K562 (cell line): ENCODE measurements around the gene FAM120B. TPM values are rescaled to one million over a fixed set of nuclear protein-coding genes. Genes with fewer than 3 reads are reported as not detected.

Source experiments
- ATAC-seq: fragments of 200-7000 bp; cut with Tn5 transposase; 3 replicates; pipeline ENCODE4 v1.9.1; 2020; ENCODE audit warnings: moderate library complexity
- BruUV-seq: library from RNA; stranded (reverse); fragments of 400-500 nt; replicated peaks from 2 replicates; lab custom pipeline; 2021; lab: Mats Ljungman, UMichigan
- CTCF ChIA-PET: fragments of 300-600 bp; formaldehyde crosslinking; extraction: SDS; loops from one replicate; lab custom pipeline; 2021; ENCODE audit warnings: low intra/inter-chr PET ratio; lab: Yijun Ruan, JAX
- POLR2A ChIA-PET: fragments of 300-600, 350-650 bp; sonication (Branson Sonifier 250); formaldehyde crosslinking; extraction: SDS; loops from one replicate; lab custom pipeline; 2021; ENCODE audit warnings: antibody characterized with exemption, inconsistent platforms; lab: Yijun Ruan, JAX
- DNase-seq, 4 experiments: peaks; one replicate each; pipeline versions ENCODE4 v3.0.0 to v3.0.0-alpha.2; 2011 to 2018; ENCODE audit warnings: low spot score in 3 of 4, mixed read lengths in 3 of 4; ENCODE audit errors: extremely low read depth in 1 of 4
- FAIRE-seq: peaks from 2 replicates; lab custom pipeline; 2011; peaks lifted over from hg19 to GRCh38; lab: Jason Lieb, UNC
- H2AFZ ChIP-seq: 2 replicates; pipeline ENCODE4 v1.6.0; 2011; ENCODE audit warnings: low read depth, low read length, control low read depth, inconsistent platforms
- H3K27ac ChIP-seq: fragments of 200-600 bp; 3 replicates; pipeline ENCODE4 v1.8.0; 2011; ENCODE audit warnings: low read depth, mild to moderate bottlenecking, control low read depth, inconsistent platforms, low read length, moderate library complexity, mixed read lengths; ENCODE audit errors: extremely low read depth
- H3K27me3 ChIP-seq, 2 experiments: fragments of 300-600 bp in 1 of 2; 2 replicates in 1 of 2; 3 replicates in 1 of 2; pipeline versions ENCODE4 v1.6.0 to v1.8.0; 2011; ENCODE audit warnings: inconsistent platforms in 2 of 2, low read length in 2 of 2, mild to moderate bottlenecking in 1 of 2, mixed read lengths in 1 of 2, moderate library complexity in 1 of 2; ENCODE audit not compliant: control insufficient read depth in 2 of 2, insufficient read depth in 2 of 2
- H3K36me3 ChIP-seq: fragments of 300-600 bp; 3 replicates; pipeline ENCODE4 v1.8.0; 2011; ENCODE audit warnings: mild to moderate bottlenecking, low read length, inconsistent platforms; ENCODE audit not compliant: control insufficient read depth, insufficient read depth
- H3K4me1 ChIP-seq, 2 experiments: fragments of 200-600 bp in 1 of 2; replicated peaks in 1 of 2; 2 replicates in 1 of 2; 3 replicates in 1 of 2; pipeline versions ENCODE4 v1.5.1 to v1.8.0; 2011; ENCODE audit warnings: inconsistent platforms in 2 of 2, low read length in 2 of 2, mild to moderate bottlenecking in 1 of 2, mixed read lengths in 1 of 2, moderate library complexity in 1 of 2; ENCODE audit not compliant: control insufficient read depth in 2 of 2, insufficient read depth in 2 of 2
- H3K4me2 ChIP-seq: 2 replicates; pipeline ENCODE4 v1.6.1; 2011; ENCODE audit warnings: low read length, control low read depth, inconsistent platforms, mixed read lengths; ENCODE audit not compliant: insufficient read depth
- H3K4me3 ChIP-seq: fragments of 200-600 bp; sonication (generic), shearing (Covaris generic); 2 replicates; pipeline ENCODE4 v1.5.1; 2016; ENCODE audit warnings: control low read depth, inconsistent platforms
- H3K79me2 ChIP-seq: fragments of 200-600 bp; 3 replicates; pipeline ENCODE4 v1.8.0; 2011; ENCODE audit warnings: low read length, inconsistent platforms; ENCODE audit not compliant: control insufficient read depth, insufficient read depth
- H3K9ac ChIP-seq, 2 experiments: 2 replicates each; pipeline versions ENCODE4 v1.6.0 to v1.6.1; 2011; ENCODE audit warnings: low read depth in 2 of 2, low read length in 2 of 2, control low read depth in 1 of 2, inconsistent platforms in 1 of 2, mild to moderate bottlenecking in 1 of 2, mixed read lengths in 1 of 2; ENCODE audit not compliant: insufficient read depth in 1 of 2
- H3K9me1 ChIP-seq: one replicate; pipeline ENCODE4 v1.6.0; 2011; ENCODE audit warnings: inconsistent platforms, mild to moderate bottlenecking, low read length, moderate library complexity; ENCODE audit not compliant: control insufficient read depth, insufficient read depth
- H3K9me3 ChIP-seq: replicated peaks from 2 replicates; pipeline ENCODE4 v1.5.1; 2011; ENCODE audit warnings: low read depth, low read length, inconsistent platforms; ENCODE audit not compliant: control insufficient read depth, insufficient read depth
- H4K20me1 ChIP-seq: replicated peaks from 2 replicates; pipeline ENCODE4 v1.6.1; 2011; ENCODE audit warnings: low read length, inconsistent platforms, mixed read lengths; ENCODE audit not compliant: control insufficient read depth, insufficient read depth
- HDGF ChIP-seq: fragments of 450-650 bp; IDR thresholded peaks from 2 replicates; pipeline ENCODE4 v1.6.1; 2016
- WGBS: fragments of 100-300 bp; shearing (Covaris generic); methylation state at CpG from one replicate; pipeline ENCODE4 v1.1.6; 2016; ENCODE audit warnings: low coverage, mixed read lengths; ENCODE audit not compliant: insufficient coverage; ENCODE audit errors: missing lambda C conversion rate; 5-methylcytosine and 5-hydroxymethylcytosine counted together
- in situ Hi-C: fragments of 300-500 bp; cut with MboI; formaldehyde crosslinking; loops from 4 replicates; pipeline ENCODE4 v1.15.0; 2018; ENCODE audit warnings: inconsistent platforms, mixed read lengths
- intact Hi-C: fragments of 100-400 bp; cut with micrococcal nuclease; formaldehyde crosslinking; loops from 2 replicates; pipeline ENCODE4 v1.14.2; 2022
- microRNA-seq: library from miRNA; unstranded; fragments of <30 nt; microRNA quantifications from one replicate; pipeline ENCODE4, GENCODE V29; 2018; ENCODE audit warnings: borderline microRNAs expressed
- polyA plus RNA-seq, 8 experiments: library from polyadenylated mRNA; depleted of rRNA in 4 of 8; stranded (reverse) in 5 of 8; unstranded in 3 of 8; fragments of >200 nt; fragmentation: Nextera tagmentation in 2 of 8; fragmentation: Illumina TruSeq in 1 of 8; extraction: Ambion mirVana in 2 of 8; extraction: Trizol in 1 of 8; gene quantifications; 2 replicates each; pipeline versions ENCODE4 v1.2.1 to v1.2.3, GENCODE V29; 2011 to 2014; ENCODE audit warnings: inconsistent platforms in 1 of 8, missing spikeins in 1 of 8
- small RNA-seq: library from RNA; depleted of rRNA; stranded (forward); fragments of <200 nt; gene quantifications from one replicate; pipeline ENCODE3, GENCODE V24; 2014
- total RNA-seq, 7 experiments: library from RNA; depleted of rRNA in 6 of 7; stranded (reverse); fragments of >200 nt in 6 of 7; fragmentation: Illumina TruSeq in 2 of 7; extraction: Trizol in 2 of 7; gene quantifications; 2 replicates each; pipeline versions ENCODE4 v1.2.1 to v1.2.3, GENCODE V29; 2011 to 2021; ENCODE audit warnings: low replicate concordance in 1 of 7

FAM120B gene
- total and polyA plus RNA-seq, 9 of the 15 experiments (the other 6 are each of a cell fraction or from before 2014, with no cell fraction given) = 3.5 to 22.6 (median 14.7) TPM

- Histone ChIP-seq H4K20me1 (peaks cover 4% of the 10 kb centered on the region; the same call in 1 of the 2 replicates), H3K9me3 (peaks cover 3% of the 10 kb centered on the region)
- no peak for DNase-seq
- FAIRE-seq = no peak
- no peak for TF ChIP-seq HDGF
- TF ChIP-seq, all 486 proteins: peak for 0
- Histone ChIP-seq H3K4me2 (no peak overlapping the region), H3K9ac (no peak overlapping the region), H3K4me3 (no peak overlapping the region), H3K27me3 (peaks cover 52 to 76% of the 10 kb centered on the region in 2 experiments), H2AFZ (no peak overlapping the region), H3K9me1 (no peaks in the 10 kb centered on the region), H3K36me3 (no peaks in the 10 kb centered on the region), H3K4me1 (peaks cover 0 to 7% of the 10 kb centered on the region in 2 experiments; a peak in 1 of 5 replicates), H3K27ac (no peak overlapping the region), H3K79me2 (no peaks in the 10 kb centered on the region)
- no peak for ATAC-seq
- ChIA-PET POLR2A (no interaction called here), CTCF (no interaction called here)
- BruUV-seq = no TSS peak
- WGBS = 0% methylated on average over 9 of the region's 9 CpGs
- intact Hi-C loops = no loop called here
- in situ Hi-C loops = no loop called here
Measured at GRCh38 chr6:170456334-170456733, 149.8 kb downstream of the FAM120B start.

Small RNA genes lying within 50 kb of the gene (microRNA-seq; reads per million reads assigned to microRNA genes)
- gene MIR4644 = not detected

Small RNA genes lying within 50 kb of the gene (small RNA-seq; reads per million reads assigned to genes)
- gene MIR4644 = not detected

Other genes with a start within 250 kb of the FAM120B start
- not detected in 2 replicates for gene DLL1, start 15.7 kb upstream of the FAM120B start, total RNA-seq (2014; rRNA removed)
- not detected in 2 replicates for gene DLL1, start 15.7 kb upstream of the FAM120B start, total RNA-seq (2014; rRNA removed; fragmentation: Illumina TruSeq; extraction: Trizol)
- gene DLL1, start 15.7 kb upstream of the FAM120B start, total RNA-seq (2015; rRNA removed; fragmentation: Illumina TruSeq; extraction: Trizol) = not detected in 2 replicates
- not detected in 2 replicates for gene DLL1, start 15.7 kb upstream of the FAM120B start, total RNA-seq (2021)
- not detected in 2 replicates for gene DLL1, start 15.7 kb upstream of the FAM120B start, polyA plus RNA-seq (2011; rRNA removed)
- not detected in 2 replicates for gene DLL1, start 15.7 kb upstream of the FAM120B start, polyA plus RNA-seq (2014; fragmentation: Illumina TruSeq; extraction: Trizol)
- not detected for gene DLL1, start 15.7 kb upstream of the FAM120B start, polyA plus RNA-seq (2014; fragmentation: Nextera tagmentation; extraction: Ambion mirVana)
- gene DLL1, start 15.7 kb upstream of the FAM120B start, polyA plus RNA-seq (2014; rRNA removed) = not detected in 2 replicates
- gene PSMB1, start 246.5 kb downstream of the FAM120B start, total RNA-seq (2014; rRNA removed) = 567 and 884 TPM in 2 replicates
- gene PSMB1, start 246.5 kb downstream of the FAM120B start, total RNA-seq (2014; rRNA removed; fragmentation: Illumina TruSeq; extraction: Trizol) = 716 and 737 TPM in 2 replicates
- gene PSMB1, start 246.5 kb downstream of the FAM120B start, total RNA-seq (2015; rRNA removed; fragmentation: Illumina TruSeq; extraction: Trizol) = 566 and 591 TPM in 2 replicates
- gene PSMB1, start 246.5 kb downstream of the FAM120B start, total RNA-seq (2021) = 431 and 447 TPM in 2 replicates
- 857 and 1,105 TPM in 2 replicates for gene PSMB1, start 246.5 kb downstream of the FAM120B start, polyA plus RNA-seq (2011; rRNA removed)
- 549 and 609 TPM in 2 replicates for gene PSMB1, start 246.5 kb downstream of the FAM120B start, polyA plus RNA-seq (2014; fragmentation: Illumina TruSeq; extraction: Trizol)
- gene PSMB1, start 246.5 kb downstream of the FAM120B start, polyA plus RNA-seq (2014; fragmentation: Nextera tagmentation; extraction: Ambion mirVana) = 1,000 to 10,000 TPM; 2,334 to 2,953 TPM
- 1,180 and 1,187 TPM in 2 replicates for gene PSMB1, start 246.5 kb downstream of the FAM120B start, polyA plus RNA-seq (2014; rRNA removed)
- gene TBP, start 247.6 kb downstream of the FAM120B start, total RNA-seq (2014; rRNA removed) = 39.5 and 48.8 TPM in 2 replicates
- 28.9 and 29.4 TPM in 2 replicates for gene TBP, start 247.6 kb downstream of the FAM120B start, total RNA-seq (2014; rRNA removed; fragmentation: Illumina TruSeq; extraction: Trizol)
- 24.5 and 28.5 TPM in 2 replicates for gene TBP, start 247.6 kb downstream of the FAM120B start, total RNA-seq (2015; rRNA removed; fragmentation: Illumina TruSeq; extraction: Trizol)
- gene TBP, start 247.6 kb downstream of the FAM120B start, total RNA-seq (2021) = 31.7 and 36.0 TPM in 2 replicates
- 34.9 and 39.0 TPM in 2 replicates for gene TBP, start 247.6 kb downstream of the FAM120B start, polyA plus RNA-seq (2011; rRNA removed)
- gene TBP, start 247.6 kb downstream of the FAM120B start, polyA plus RNA-seq (2014; fragmentation: Illumina TruSeq; extraction: Trizol) = 52.1 and 56.4 TPM in 2 replicates
- 10 to 100 TPM; 61.3 to 86.1 TPM for gene TBP, start 247.6 kb downstream of the FAM120B start, polyA plus RNA-seq (2014; fragmentation: Nextera tagmentation; extraction: Ambion mirVana)
- gene TBP, start 247.6 kb downstream of the FAM120B start, polyA plus RNA-seq (2014; rRNA removed) = 40.6 and 47.0 TPM in 2 replicates